ENCODE data around the gene PPIB.

PPIB gene

DNA sequence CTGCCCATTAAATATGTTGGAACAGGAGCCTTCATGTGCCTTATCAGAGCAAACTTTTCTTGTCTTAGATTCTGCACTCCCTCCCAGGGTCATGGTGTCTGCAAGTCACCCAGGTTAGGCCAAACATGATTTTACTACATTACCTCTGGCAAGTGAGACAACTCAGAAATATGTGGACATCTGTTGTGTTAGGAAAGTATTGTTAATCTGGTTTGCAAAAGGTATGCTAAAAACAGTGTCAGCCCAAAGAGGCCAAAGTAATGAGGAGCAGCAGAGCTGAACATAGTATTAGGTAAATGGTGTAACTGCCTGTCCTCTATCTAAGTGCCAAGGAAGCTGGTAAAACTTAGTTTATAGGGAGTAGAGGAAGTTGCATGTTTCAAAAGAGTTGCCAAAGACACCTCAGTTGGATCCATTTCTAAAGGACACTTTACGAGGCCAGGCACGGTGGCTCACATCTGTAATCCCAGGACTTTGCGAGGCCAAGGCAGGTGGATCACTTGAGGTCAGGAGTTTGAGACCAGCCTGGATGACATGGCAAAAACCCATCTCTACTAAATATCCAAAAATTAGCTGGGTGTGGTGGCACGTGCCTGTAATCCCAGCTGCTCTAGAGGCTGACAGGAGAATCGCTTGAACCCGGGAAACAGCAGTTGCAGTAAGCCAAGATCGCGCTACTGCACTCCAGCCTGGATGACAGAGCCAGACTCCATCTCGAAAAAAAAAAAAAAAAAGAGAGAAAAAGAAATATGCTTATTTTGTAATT is 22.5 kb upstream of the PPIB start:
- WGBS (ENCODE audit: insufficient coverage, insufficient read length) = no CpG with 5 or more reads among the region's 9 CpGs
- no peak for DNase-seq (ENCODE audit: low read depth, low spot score)

DNA sequence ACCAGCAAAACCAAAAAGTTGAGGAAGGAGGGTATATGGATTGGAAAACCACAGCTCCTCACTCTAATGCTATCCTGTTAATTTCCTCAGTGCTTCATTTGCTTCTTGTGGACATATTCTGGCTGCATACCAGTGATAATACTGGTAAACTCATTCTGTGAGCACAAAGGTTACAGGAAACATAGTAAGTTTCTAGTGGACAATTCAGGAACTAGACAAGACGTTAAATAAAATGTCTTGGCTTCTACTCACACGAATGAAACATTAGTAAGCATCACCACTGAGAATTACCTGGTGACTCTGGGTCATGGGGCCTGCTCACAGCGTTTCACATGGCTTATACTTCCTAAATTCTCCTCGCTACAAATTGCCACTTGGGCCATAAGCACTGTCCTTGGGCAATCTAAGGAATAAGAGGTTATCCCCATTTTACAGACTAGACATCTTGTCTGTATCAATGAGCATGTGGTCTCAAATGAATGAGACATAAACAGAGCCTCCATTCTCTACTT is 20.1 kb upstream of the PPIB start:
- Histone ChIP-seq H3K4me1 (ENCODE audit: control insufficient read depth, insufficient read depth, low read length) (no peaks in the 10 kb centered on the region), H3K27me3 (ENCODE audit: control insufficient read depth, insufficient read depth, low read length) (no peaks in the 10 kb centered on the region), H3K4me3 (ENCODE audit: low read length) (no peak overlapping the region), H3K36me3 (ENCODE audit: control insufficient read depth, insufficient read depth, low read length) (no peaks in the 10 kb centered on the region; the same call in 1 of the 2 replicates), H3K27ac (ENCODE audit: low read length) (no peak overlapping the region), H3K9me3 (ENCODE audit: control insufficient read depth, insufficient read depth, low read length) (no peaks in the 10 kb centered on the region)
- DNase-seq (ENCODE audit: low read depth, low spot score) = no peak
- no CpG with 5 or more reads among the region's 4 CpGs for WGBS (ENCODE audit: insufficient coverage, insufficient read length)

More for the DNA sequence above, 22.5 kb upstream of the PPIB start:
- Histone ChIP-seq H3K4me3 (ENCODE audit: low read length) (no peak overlapping the region), H3K27ac (ENCODE audit: low read length) (no peak overlapping the region), H3K9me3 (ENCODE audit: control insufficient read depth, insufficient read depth, low read length) (no peaks in the 10 kb centered on the region), H3K27me3 (ENCODE audit: control insufficient read depth, insufficient read depth, low read length) (no peaks in the 10 kb centered on the region), H3K4me1 (ENCODE audit: control insufficient read depth, insufficient read depth, low read length) (no peaks in the 10 kb centered on the region), H3K36me3 (ENCODE audit: control insufficient read depth, insufficient read depth, low read length) (no peaks in the 10 kb centered on the region; the same call in 1 of the 2 replicates)

GRCh38 chr15:64180235-64180824 is 17.5 kb upstream of the PPIB start:
- Histone ChIP-seq H3K4me1 (ENCODE audit: control insufficient read depth, insufficient read depth, low read length) (no peaks in the 10 kb centered on the region), H3K9me3 (ENCODE audit: control insufficient read depth, insufficient read depth, low read length) (no peaks in the 10 kb centered on the region), H3K27me3 (ENCODE audit: control insufficient read depth, insufficient read depth, low read length) (no peaks in the 10 kb centered on the region), H3K36me3 (ENCODE audit: control insufficient read depth, insufficient read depth, low read length) (no peaks in the 10 kb centered on the region; the same call in 1 of the 2 replicates), H3K4me3 (ENCODE audit: low read length) (no peak overlapping the region), H3K27ac (ENCODE audit: low read length) (no peak overlapping the region)
- DNase-seq (ENCODE audit: low read depth, low spot score) = no peak
- no CpG with 5 or more reads among the region's 8 CpGs for WGBS (ENCODE audit: insufficient coverage, insufficient read length)

- no peak overlapping the region for H3K27ac ChIP-seq (ENCODE audit: low read length)
- WGBS (ENCODE audit: insufficient coverage, insufficient read length) = no CpG with 5 or more reads among the region's 5 CpGs
- H3K36me3 ChIP-seq (ENCODE audit: control insufficient read depth, insufficient read depth, low read length) = peaks cover 2% of the 10 kb centered on the region; the same call in 1 of the 2 replicates
- DNase-seq (ENCODE audit: low read depth, low spot score) = no peak
- H3K4me1 ChIP-seq (ENCODE audit: control insufficient read depth, insufficient read depth, low read length) = 0 out of 2 replicates have a peak, but pooled peaks cover 1% of the 10 kb centered on the region
- no peak overlapping the region for H3K4me3 ChIP-seq (ENCODE audit: low read length)
- H3K9me3 ChIP-seq (ENCODE audit: control insufficient read depth, insufficient read depth, low read length) = no peaks in the 10 kb centered on the region
- H3K27me3 ChIP-seq (ENCODE audit: control insufficient read depth, insufficient read depth, low read length) = no peaks in the 10 kb centered on the region
Measured at GRCh38 chr15:64166102-64166890, 3.5 kb upstream of the PPIB start.

GRCh38 chr15:64164436-64164835 is 1.6 kb upstream of the PPIB start:
- peaks cover 11% of the 10 kb centered on the region; the same call in 1 of the 2 replicates for H3K36me3 ChIP-seq (ENCODE audit: control insufficient read depth, insufficient read depth, low read length)
- no CpG with 5 or more reads among the region's 4 CpGs for WGBS (ENCODE audit: insufficient coverage, insufficient read length)
- H3K27me3 ChIP-seq (ENCODE audit: control insufficient read depth, insufficient read depth, low read length) = no peaks in the 10 kb centered on the region
- H3K27ac ChIP-seq (ENCODE audit: low read length) = no peak overlapping the region
- H3K4me3 ChIP-seq (ENCODE audit: low read length) = no peak overlapping the region
- DNase-seq (ENCODE audit: low read depth, low spot score) = no peak
- 0 out of 2 replicates have a peak, but pooled peaks cover 1% of the 10 kb centered on the region for H3K4me1 ChIP-seq (ENCODE audit: control insufficient read depth, insufficient read depth, low read length)
- no peaks in the 10 kb centered on the region for H3K9me3 ChIP-seq (ENCODE audit: control insufficient read depth, insufficient read depth, low read length)

DNA sequence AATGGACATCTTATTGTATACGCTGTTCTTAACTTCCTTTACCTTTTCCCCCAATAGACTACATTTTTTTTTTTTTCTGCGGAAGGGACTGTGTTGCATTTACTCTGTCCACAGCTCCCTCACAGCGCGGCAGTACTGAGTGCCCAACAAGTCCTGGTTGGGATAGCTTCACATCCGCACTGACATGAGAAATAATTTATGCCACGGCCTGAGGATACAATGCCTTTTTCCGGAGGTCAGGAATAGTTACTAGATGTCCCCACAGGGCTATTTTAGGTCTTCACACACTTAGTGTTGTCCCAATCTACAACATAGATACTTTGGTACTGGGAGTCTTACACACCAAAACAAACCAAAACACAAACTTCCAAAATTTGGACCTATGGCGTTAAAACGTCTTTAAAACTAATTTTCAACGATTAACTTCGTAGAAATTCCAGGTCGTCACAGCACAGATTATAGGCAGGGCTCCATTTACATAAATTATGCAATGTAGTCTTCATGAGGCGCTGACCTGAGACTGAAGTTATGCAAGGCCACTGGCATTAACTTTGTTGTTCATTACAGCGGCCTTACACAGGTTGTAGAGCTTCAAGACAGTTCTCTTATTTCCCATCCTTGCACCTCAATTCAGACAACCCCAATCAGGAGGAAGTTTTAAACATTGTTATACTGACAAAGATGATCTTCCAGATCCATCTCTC is 989 bp upstream of the PPIB start:
- H3K9me3 ChIP-seq (ENCODE audit: control insufficient read depth, insufficient read depth, low read length) = no peaks in the 10 kb centered on the region
- peaks cover 15% of the 10 kb centered on the region for H3K36me3 ChIP-seq (ENCODE audit: control insufficient read depth, insufficient read depth, low read length)
- WGBS (ENCODE audit: insufficient coverage, insufficient read length) = 100% methylated on average over 4 of the region's 14 CpGs
- H3K4me1 ChIP-seq (ENCODE audit: control insufficient read depth, insufficient read depth, low read length) = 0 out of 2 replicates have a peak, but pooled peaks cover 1% of the 10 kb centered on the region
- no peak overlapping the region for H3K27ac ChIP-seq (ENCODE audit: low read length)
- H3K27me3 ChIP-seq (ENCODE audit: control insufficient read depth, insufficient read depth, low read length) = no peaks in the 10 kb centered on the region
- H3K4me3 ChIP-seq (ENCODE audit: low read length) = no peak overlapping the region
- no peak for DNase-seq (ENCODE audit: low read depth, low spot score)

- DNase-seq (ENCODE audit: low read depth, low spot score) = no peak
- no peaks in the 10 kb centered on the region for H3K4me1 ChIP-seq (ENCODE audit: control insufficient read depth, insufficient read depth, low read length)
- no peak overlapping the region for H3K27ac ChIP-seq (ENCODE audit: low read length)
- H3K9me3 ChIP-seq (ENCODE audit: control insufficient read depth, insufficient read depth, low read length) = no peaks in the 10 kb centered on the region
- peaks cover 28% of the 10 kb centered on the region for H3K36me3 ChIP-seq (ENCODE audit: control insufficient read depth, insufficient read depth, low read length)
- peak overlapping the region; percentile 75 for H3K4me3 ChIP-seq (ENCODE audit: low read length)
- WGBS (ENCODE audit: insufficient coverage, insufficient read length) = no CpG with 5 or more reads among the region's 21 CpGs
- H3K27me3 ChIP-seq (ENCODE audit: control insufficient read depth, insufficient read depth, low read length) = no peaks in the 10 kb centered on the region
Measured at GRCh38 chr15:64162478-64162868, 349 bp downstream of the PPIB start.

DNA sequence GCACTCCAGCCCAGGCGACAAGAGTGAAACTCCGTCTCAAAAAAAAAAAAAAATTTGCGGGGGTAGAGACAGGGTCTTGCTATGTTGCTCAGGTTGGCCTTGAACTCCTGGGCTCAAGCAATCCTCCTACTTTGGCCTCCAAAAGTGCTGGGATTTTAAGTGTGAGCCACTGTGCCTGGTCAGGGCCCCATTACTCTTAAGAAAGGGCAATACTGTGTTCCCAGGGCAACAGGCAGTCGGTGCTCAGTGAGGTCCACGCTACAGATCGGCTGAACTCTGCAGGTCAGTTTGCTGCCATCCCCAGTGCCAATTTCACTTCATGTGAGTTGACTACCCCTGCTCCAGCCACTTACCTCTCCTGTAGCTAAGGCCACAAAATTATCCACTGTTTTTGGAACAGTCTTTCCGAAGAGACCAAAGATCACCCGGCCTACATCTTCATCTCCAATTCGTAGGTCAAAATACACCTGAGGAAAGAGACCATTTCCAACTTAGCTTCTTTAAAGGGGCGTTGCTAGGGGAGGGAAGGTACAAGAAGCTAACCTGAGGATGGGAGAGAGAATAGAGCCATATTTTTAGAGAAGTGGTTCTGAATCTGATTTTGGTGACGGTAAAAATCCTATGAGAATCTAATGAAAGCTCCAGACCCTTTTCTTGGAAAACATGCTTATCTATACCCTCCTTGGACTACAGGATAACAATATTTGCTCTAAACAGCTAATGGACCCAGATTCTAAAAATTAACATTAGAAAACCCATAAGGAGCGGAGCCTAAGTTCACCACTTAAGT is 939 bp downstream of the PPIB start:
- Histone ChIP-seq H3K4me1 (ENCODE audit: control insufficient read depth, insufficient read depth, low read length) (no peaks in the 10 kb centered on the region), H3K27ac (ENCODE audit: low read length) (no peak overlapping the region), H3K4me3 (ENCODE audit: low read length) (peak overlapping the region; percentile 75; the same call in 1 of the 2 replicates), H3K36me3 (ENCODE audit: control insufficient read depth, insufficient read depth, low read length) (peaks cover 34% of the 10 kb centered on the region), H3K27me3 (ENCODE audit: control insufficient read depth, insufficient read depth, low read length) (no peaks in the 10 kb centered on the region), H3K9me3 (ENCODE audit: control insufficient read depth, insufficient read depth, low read length) (no peaks in the 10 kb centered on the region)
- WGBS (ENCODE audit: insufficient coverage, insufficient read length) = no CpG with 5 or more reads among the region's 12 CpGs
- no peak for DNase-seq (ENCODE audit: low read depth, low spot score)

GRCh38 chr15:64158363-64159134 is 4.3 kb downstream of the PPIB start:
- Histone ChIP-seq H3K36me3 (ENCODE audit: control insufficient read depth, insufficient read depth, low read length) (peaks cover 54% of the 10 kb centered on the region), H3K27ac (ENCODE audit: low read length) (no peak overlapping the region), H3K9me3 (ENCODE audit: control insufficient read depth, insufficient read depth, low read length) (no peaks in the 10 kb centered on the region), H3K4me1 (ENCODE audit: control insufficient read depth, insufficient read depth, low read length) (no peaks in the 10 kb centered on the region), H3K4me3 (ENCODE audit: low read length) (no peak overlapping the region), H3K27me3 (ENCODE audit: control insufficient read depth, insufficient read depth, low read length) (no peaks in the 10 kb centered on the region)
- DNase-seq (ENCODE audit: low read depth, low spot score) = no peak
- WGBS (ENCODE audit: insufficient coverage, insufficient read length) = no CpG with 5 or more reads among the region's 11 CpGs

Data from iPS DF 6.9 (cell line).